GM18858 (cell line): ENCODE results near the gene ADNP.

Source experiments
- ATAC-seq: cut with Tn5 transposase; IDR thresholded peaks from one replicate; pipeline ENCODE4 v1.9.1; 2021; ENCODE audit not compliant: unreplicated experiment

Gene ADNP

GRCh38 chr20:50874111-50874757 is 57.0 kb downstream of the ADNP start:
- ATAC-seq, result no peak

DNA sequence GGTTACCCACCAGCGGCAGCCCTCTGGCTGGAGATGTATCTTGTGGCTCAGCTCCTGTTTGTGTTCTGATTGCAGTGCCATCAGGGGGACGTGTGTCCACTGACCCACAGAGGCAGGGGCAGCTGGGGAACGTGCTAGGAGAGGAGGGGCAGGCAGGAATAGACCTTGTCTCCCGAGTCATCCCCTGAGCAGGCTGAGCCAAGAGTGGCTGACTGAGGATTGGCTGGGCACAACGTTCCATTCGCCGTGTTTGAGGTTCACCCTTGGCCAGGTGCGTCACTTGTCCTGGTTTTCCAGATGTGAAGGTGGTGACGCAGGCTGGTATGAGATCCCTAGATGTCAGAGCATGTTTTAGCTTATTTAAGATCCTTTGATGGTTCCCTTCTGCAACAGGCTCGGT is 57.7 kb downstream of the ADNP start:
- ATAC-seq, result no peak

- no peak for ATAC-seq
Measured at GRCh38 chr20:50872560-50873425, 58.4 kb downstream of the ADNP start.

DNA sequence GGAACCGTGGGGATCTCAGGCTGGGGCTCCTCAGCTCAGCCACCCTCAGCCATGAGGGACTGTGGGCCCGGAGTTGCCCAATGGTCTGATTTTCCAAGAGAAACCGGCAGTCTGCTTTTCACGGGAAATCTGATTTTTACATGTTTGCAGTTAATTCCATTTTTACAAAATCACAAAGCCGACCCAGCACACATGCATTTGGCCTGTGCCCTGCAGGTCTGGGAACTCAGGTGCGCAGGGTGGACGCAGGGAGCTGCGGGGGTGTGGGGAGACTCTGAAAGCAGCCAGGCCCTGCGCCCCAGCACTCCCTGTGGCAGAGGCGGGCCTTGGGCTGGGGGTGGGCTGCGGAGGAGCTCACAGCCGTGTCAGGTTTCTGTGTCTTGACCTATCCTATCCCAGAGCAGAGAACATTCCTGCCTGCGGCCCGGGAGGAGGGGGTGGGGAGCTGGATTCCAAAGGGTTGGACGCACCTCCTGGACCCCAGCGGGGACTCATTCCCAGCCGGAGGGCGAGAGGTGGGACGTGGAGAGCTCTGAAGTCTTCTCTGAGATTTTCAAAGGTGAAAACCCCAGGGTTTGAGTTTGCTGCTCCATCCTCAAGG is 60.6 kb downstream of the ADNP start:
- ATAC-seq, result no peak

GRCh38 chr20:50868509-50869495 is 62.4 kb downstream of the ADNP start:
- no peak for ATAC-seq

DNA sequence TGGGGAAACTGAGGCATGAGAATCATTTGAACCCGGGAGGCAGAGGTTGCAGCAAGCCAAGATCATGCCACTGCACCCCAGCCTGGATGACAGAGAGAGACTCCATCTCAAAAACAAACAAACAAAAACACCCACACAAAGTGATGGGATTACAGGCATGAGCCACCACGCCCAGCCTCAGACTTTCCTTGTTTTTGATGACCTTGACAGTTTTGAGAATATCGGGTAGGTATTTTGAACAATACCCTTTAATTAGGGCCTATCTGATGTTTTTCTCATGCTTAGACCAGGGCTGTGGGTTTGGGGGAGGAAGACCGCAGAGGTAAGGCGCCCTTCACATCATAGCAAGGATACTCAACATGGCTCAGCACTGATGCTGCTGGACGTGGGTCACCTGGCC is 63.4 kb downstream of the ADNP start:
- no peak for ATAC-seq

DNA sequence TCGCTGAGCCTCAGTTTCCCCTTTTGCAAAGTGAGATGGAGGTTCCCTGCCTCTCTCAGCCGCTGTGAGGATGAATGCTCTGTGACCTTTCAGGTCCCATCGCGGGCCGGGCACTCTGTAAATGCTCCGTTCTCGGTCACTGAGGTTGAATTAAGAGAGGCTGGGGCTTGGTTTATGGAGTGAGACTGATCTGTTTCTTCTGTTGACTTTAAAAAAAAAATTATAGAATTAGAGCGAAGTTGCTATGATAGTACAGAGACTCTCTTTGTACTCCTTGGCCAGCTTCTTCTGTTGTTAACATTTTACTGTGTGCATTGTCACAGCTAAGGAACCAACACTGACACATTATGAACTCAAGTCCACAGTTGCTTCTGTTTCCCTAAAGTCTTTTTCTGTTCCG is 64.4 kb downstream of the ADNP start:
- no peak for ATAC-seq

- ATAC-seq, result no peak
Measured at GRCh38 chr20:50866036-50866685, 65.1 kb downstream of the ADNP start.

GRCh38 chr20:50865591-50865990 is 65.6 kb downstream of the ADNP start:
- ATAC-seq, result no peak

DNA sequence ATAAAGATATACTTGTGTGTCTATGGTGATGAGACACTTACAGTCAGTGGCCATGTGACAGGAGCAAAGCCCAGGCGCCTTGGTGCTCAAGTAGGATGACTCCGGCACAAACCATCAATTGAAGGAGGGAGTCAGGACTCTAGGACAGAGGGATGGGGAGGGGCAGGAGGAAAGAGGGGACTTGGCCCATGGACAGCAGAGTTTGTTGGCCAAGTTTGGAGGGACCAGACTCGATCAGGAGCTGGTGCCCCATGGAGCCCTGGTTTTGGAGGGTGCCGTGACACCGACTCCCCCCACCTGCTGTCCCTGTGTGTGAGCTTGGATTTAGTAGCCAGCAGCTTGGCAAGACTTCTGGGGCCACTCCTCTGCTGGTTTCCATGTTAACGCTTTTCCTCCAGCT is 66.1 kb downstream of the ADNP start:
- no peak for ATAC-seq

DNA sequence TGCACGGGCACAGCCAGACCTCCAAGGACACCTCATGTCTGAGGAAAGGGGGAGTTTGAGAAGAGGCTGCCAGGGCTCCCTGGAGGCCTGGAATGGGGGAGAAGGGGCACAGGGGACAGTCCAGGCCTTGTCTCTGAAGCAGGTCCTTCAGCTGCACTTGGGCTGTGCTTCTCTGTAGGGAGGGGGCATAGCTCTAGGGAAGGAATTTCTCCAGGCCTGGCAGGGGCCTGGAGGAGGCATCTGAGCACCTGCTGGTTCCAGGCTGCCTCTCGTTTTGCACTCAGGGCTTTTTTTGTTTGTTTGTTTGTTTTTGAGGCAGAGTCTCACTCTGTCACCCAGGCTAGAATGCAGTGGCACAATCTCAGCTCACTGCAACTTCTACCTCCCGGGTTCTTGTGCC is 68.7 kb downstream of the ADNP start:
- no peak for ATAC-seq

DNA sequence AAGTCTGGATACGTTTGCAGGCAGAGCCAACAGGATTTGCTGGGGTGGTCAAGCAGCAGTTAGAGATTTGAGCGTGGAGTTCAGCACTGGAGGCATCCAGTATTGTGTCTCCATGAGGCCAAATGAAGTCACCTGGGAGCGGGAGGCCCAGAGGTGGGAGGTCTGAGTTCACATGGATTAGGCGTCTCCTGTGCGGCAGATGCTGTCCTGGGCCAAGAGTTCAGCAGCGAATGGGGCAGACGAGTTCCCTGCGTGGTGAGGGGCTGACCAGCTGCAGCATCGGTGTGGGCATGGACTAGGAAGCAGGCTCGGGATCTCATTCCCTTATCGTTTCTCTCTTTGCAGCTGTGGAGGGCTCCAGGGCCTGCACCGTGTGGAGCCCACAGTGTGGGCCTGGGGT is 70.2 kb downstream of the ADNP start:
- ATAC-seq, result no peak

DNA sequence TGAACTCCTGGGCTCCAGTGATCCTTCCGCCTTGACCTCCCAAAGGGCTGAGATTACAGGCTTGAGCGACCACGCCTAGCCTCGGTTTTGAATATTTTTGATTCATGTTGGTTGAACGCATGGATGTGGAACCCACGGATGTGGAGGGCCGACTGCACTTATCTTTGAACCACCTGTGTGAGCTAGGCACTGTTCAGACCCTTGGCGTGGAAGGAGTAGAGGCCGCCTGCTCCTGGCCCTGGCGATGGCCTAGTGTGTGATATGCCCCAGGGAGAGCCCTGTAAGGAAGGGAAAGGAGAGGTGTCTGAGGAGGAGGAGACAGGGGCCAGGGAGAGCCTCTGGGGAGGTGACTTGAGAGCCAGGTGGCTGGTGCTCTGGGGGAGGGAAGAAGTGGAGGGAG is 72.1 kb downstream of the ADNP start:
- ATAC-seq, result no peak

DNA sequence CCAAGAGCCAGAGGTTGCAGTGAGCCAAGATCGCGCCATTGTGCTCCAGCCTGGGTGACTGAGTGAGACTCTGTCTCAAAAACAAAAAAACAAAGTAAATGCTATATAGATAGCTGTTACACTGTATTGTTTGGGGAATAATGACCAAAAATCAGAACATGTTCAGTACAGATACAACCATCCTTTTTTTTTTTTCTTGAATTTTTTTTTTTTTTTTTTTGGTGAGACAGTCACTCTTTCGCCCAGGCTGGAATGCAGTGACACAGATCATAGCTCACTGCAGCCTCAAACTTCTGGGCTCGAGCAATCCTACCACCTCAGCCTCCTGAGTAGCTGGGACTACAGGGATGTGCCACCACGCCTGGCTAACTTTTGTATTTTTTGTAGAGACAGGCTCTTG is 72.7 kb downstream of the ADNP start:
- no peak for ATAC-seq

DNA sequence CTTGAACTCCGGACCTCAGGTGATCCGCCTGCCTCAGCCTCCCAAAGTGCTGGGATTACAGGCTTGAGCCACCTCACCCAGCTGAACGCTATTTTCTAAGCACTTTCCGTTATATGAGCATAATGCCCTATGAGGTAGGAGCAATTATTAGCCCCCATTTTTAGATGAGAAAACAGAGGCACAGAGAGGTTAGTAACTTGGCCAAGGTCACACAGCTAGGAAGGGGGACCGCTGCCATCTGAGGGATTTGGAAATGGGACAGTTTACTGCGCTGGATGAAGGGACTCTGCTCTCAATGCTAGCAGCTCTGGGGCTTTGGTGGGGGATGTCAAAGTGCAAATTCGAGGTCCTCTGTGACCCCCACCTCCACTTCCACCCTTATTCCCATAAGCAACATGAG is 73.9 kb downstream of the ADNP start:
- ATAC-seq, result no peak

DNA sequence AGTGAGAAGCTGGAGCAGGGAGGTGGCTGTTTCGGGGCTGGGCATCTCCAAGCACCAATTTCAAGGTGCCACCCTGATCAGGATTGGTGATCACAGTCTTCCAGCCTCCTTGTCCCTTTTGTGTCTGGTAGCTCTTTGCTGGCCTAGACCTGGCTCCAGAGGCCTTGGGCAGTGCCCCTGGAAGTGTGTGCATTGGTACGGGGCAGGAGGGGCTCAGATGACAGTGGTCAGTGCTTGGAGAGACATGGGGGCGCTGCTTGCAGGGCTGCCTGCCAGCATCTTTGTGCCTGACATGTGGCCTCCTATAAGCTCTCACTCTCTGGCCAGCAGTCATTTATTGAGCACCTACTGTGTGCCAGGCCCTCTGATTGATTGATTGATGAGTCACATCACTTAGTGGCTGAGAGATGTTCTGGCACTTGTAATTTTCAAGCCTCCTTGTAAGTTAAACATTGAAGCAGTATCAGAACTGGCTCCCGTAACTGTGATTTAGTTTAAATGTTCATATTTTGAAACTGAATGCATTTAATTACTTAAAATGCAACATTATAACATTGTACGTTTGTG is 74.7 kb downstream of the ADNP start:
- ATAC-seq, result no peak

- no peak for ATAC-seq
Measured at GRCh38 chr20:50855498-50856474, 75.5 kb downstream of the ADNP start.

DNA sequence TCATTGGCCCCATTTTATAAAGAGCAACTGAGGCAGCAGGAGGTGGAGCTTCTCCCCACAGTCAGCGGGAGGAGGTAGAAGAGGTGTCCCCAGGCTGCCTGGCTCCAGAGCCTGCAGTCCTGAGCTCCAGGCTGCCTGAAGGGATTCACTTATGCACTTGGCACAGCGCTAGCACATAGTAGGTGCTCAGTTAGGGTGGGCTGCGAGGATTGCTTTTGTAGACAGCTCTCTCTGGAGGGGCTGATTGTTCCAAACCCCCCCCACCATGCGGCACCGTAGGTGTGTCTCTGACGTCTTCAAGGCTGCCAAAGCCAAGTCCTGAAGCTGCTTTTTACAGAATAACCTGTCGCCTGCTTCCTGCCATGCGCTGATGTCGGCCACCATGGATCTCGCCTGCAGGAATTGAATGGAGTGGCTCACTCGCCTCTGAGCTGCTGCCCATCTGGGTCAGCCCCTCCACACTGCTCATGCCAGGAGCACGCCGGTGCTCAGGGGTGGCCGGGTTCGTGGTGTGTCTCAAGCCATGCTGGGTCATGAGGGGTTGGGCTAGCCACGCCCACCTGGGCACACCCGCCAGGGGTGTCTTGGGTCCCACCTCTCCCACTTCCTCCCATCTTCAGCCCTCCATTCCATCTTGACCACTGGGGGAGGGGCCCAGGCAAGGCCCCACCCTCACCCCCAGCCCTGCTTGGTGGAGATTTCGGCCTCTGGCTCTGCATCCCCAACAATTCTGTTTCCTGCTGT is 76.6 kb downstream of the ADNP start:
- ATAC-seq, result no peak
